Pancreas (tissue), 10 donors: ENCODE measurements around the gene DHRSX. TPM values are rescaled to one million over a fixed set of nuclear protein-coding genes. Genes with fewer than 3 reads are reported as not detected.
"Not testable (repeated sequence)": the region's sequence is repeated elsewhere in the genome, so short reads cannot be mapped to it uniquely, and the experiment has no call there.

Source experiments
- ATAC-seq, 4 donors: fragments of 200-7000 bp; cut with Tn5 transposase; one replicate each; pipeline versions ENCODE4 v1.8.0 to v1.9.1; 2020; ENCODE audit warnings: mild to moderate bottlenecking in 4 of 4, moderate library complexity in 4 of 4
- DNase-seq, 6 donors: peaks; one replicate each; pipeline ENCODE4 v3.0.0-alpha.2; 2020
- FAIRE-seq: peaks from 2 replicates; lab custom pipeline; 2012; peaks lifted over from hg19 to GRCh38; lab: Jason Lieb, UNC
- H3K27ac ChIP-seq, 4 donors: fragments of 200-600 bp; sonication (generic); 1 replicate in 3 of 4; 2 replicates in 1 of 4; pipeline versions ENCODE4 v1.5.0 to v1.8.0; 2020
- H3K27me3 ChIP-seq, 4 donors: fragments of 200-600 bp; one replicate each; pipeline ENCODE4 v1.8.0; 2021
- H3K36me3 ChIP-seq, 3 donors: fragments of 200-600 bp; sonication (generic) in 1 of 3; one replicate each; pipeline versions ENCODE4 v1.5.0 to v1.8.0; 2020 to 2021
- H3K4me1 ChIP-seq, 3 donors: fragments of 200-600 bp; one replicate each; pipeline ENCODE4 v1.8.0; 2021
- H3K4me3 ChIP-seq, 4 donors: fragments of 200-600 bp; sonication (generic) in 2 of 4; one replicate each; pipeline versions ENCODE4 v1.5.0 to v1.8.0; 2020 to 2021
- H3K9me3 ChIP-seq, 4 donors: fragments of 200-600 bp; one replicate each; pipeline ENCODE4 v1.8.0; 2021
- WGBS, 2 donors: extraction: QIAGEN DNeasy Blood & Tissue Kit; methylation state at CpG; one replicate each; pipeline ENCODE4 v1.1.7; 2013; 5-methylcytosine and 5-hydroxymethylcytosine counted together
- intact Hi-C, 3 donors: fragments of 100-400 bp; cut with DNase I; formaldehyde crosslinking; loops; one replicate each; pipeline versions ENCODE4 v1.11.1 to v1.14.2; 2022
- polyA plus RNA-seq, 2 donors: library from polyadenylated mRNA; stranded (reverse); fragments of 200-250 nt; gene quantifications; one replicate each; pipeline ENCODE4 v1.2.3, GENCODE V29; 2013
- total RNA-seq, 6 donors: library from RNA; stranded (reverse); fragmentation: NEBNext Ultra II Directional in 4 of 6; extraction: Animal tissue kit (Norgen Biotek cat#: 25700) in 4 of 6; gene quantifications; one replicate each; pipeline versions ENCODE4 v1.2.1 to v1.2.4, GENCODE V29; 2021 to 2023
- TF ChIP-seq, protein P1 (sequence below), 4 donors: fragments of 200-600 bp; sonication (generic) in 3 of 4; IDR thresholded peaks; one replicate each; pipeline versions ENCODE4 v1.5.0 to v1.8.0; 2021; ENCODE audit warnings: antibody characterized with exemption in 4 of 4
- donor health status: healthy with polysubstance abuse.
- donor health status: DM: no; HTN: no; CAD: no; lungs with moderate emphysema.
- donor health status: DM: no; HTN: no; CAD: no.
- donor health status: control.
- donor health status: control.
- donor health status: Bipolar disorder and iron deficiency.
- donor health status: DM: yes; HTN: yes; CAD: no.
- donor health status: DM: no; HTN: no; CAD: no.
- donor health status: DM: no; HTN: no; CAD: no.
- donor health status: DM: yes; HTN: yes; CAD: no.

The DHRSX gene
- total and polyA plus RNA-seq, 8 donors, result 8.1 to 26.5 (median 17.2) TPM

DNA sequence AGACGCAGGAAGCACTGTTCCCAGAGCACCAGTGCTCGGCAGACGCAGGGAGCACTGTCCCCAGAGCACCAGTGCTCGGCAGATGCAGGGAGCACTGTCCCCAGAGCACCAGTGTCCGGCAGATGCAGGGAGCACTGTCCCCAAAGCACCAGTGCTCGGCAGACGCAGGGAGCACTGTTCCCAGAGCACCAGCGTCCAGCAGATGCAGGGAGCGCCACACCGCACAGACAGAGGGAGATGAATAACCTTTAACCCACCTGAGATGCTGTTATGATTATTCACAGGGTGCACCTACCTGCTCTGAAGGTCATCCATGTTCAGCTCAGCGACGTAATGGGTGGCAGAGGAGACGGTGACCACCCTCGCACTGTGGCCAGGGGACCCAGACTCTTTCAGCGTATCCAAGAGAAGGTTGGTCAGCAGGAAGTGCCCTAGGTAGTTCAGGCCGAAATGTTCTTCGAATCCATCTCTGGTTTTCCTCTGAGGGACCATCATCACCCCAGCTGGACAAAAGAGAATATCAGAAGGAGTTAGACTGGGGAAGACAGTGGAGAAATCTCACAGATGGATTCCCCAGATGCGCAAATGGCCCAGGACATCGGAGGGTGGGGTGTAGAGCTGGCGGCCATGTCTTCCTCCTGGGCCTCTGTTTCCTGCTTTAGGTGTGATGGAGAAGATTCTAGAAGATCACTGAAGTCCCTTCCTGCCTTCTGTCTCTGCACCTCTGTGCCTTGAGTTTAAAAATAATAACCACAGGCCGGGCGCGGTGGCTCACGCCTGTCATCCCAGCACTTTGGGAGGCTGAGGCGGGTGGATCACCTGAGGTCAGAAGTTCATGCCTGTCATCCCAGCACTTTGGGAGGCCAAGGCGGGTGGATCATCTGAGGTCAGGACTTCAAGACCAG lies 234.1 kb downstream of the DHRSX start:
- no peak for ATAC-seq
- H3K27me3 ChIP-seq, result no peaks in the 10 kb centered on the region
- FAIRE-seq, result no peak
- no peak for DNase-seq
- no peaks in the 10 kb centered on the region for H3K9me3 ChIP-seq
- intact Hi-C loops, result no loop called here
- 92 to 93% methylated on average over 26 of the region's 26 CpGs for WGBS, 2 donors
- H3K27ac ChIP-seq, result no peak overlapping the region
- no peak overlapping the region for H3K4me3 ChIP-seq
- H3K4me1 ChIP-seq, result no peaks in the 10 kb centered on the region
- no peaks in the 10 kb centered on the region for H3K36me3 ChIP-seq
- TF ChIP-seq, protein P1, sequence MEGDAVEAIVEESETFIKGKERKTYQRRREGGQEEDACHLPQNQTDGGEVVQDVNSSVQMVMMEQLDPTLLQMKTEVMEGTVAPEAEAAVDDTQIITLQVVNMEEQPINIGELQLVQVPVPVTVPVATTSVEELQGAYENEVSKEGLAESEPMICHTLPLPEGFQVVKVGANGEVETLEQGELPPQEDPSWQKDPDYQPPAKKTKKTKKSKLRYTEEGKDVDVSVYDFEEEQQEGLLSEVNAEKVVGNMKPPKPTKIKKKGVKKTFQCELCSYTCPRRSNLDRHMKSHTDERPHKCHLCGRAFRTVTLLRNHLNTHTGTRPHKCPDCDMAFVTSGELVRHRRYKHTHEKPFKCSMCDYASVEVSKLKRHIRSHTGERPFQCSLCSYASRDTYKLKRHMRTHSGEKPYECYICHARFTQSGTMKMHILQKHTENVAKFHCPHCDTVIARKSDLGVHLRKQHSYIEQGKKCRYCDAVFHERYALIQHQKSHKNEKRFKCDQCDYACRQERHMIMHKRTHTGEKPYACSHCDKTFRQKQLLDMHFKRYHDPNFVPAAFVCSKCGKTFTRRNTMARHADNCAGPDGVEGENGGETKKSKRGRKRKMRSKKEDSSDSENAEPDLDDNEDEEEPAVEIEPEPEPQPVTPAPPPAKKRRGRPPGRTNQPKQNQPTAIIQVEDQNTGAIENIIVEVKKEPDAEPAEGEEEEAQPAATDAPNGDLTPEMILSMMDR (IDR thresholded peaks at IDR 0.05), result no peak

DNA sequence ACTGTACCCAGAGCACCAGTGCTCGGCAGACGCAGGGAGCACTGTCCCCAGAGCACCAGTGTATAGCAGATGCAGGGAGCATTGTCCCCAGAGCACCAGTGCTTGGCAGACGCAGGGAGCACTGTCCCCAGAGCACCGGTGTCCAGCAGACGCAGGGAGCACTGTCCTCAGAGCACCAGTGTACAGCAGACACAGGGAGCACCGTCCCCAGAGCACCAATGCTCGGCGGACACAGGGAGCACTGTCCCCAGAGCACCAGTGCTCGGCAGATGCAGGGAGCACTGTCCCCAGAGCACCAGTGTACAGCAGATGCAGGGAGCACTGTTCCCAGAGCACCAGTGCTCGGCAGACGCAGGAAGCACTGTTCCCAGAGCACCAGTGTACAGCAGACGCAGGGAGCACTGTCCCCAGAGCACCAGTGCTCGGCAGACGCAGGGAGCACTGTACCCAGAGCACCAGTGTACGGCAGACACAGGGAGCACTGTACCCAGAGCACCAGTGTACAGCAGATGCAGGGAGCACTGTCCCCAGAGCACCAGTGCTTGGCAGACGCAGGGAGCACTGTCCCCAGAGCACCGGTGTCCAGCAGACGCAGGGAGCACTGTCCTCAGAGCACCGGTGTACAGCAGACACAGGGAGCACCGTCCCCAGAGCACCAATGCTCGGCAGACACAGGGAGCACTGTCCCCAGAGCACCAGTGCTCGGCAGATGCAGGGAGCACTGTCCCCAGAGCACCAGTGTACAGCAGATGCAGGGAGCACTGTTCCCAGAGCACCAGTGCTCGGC lies 234.9 kb downstream of the DHRSX start:
- WGBS, 2 donors, result 96 to 98% methylated on average over 21 to 23 of the region's 23 CpGs
- H3K9me3 ChIP-seq, DNase-seq, H3K27me3 ChIP-seq, FAIRE-seq, H3K4me3 ChIP-seq, intact Hi-C loops, ATAC-seq, H3K27ac ChIP-seq, H3K36me3 ChIP-seq, H3K4me1 ChIP-seq: not testable (repeated sequence)

DNA sequence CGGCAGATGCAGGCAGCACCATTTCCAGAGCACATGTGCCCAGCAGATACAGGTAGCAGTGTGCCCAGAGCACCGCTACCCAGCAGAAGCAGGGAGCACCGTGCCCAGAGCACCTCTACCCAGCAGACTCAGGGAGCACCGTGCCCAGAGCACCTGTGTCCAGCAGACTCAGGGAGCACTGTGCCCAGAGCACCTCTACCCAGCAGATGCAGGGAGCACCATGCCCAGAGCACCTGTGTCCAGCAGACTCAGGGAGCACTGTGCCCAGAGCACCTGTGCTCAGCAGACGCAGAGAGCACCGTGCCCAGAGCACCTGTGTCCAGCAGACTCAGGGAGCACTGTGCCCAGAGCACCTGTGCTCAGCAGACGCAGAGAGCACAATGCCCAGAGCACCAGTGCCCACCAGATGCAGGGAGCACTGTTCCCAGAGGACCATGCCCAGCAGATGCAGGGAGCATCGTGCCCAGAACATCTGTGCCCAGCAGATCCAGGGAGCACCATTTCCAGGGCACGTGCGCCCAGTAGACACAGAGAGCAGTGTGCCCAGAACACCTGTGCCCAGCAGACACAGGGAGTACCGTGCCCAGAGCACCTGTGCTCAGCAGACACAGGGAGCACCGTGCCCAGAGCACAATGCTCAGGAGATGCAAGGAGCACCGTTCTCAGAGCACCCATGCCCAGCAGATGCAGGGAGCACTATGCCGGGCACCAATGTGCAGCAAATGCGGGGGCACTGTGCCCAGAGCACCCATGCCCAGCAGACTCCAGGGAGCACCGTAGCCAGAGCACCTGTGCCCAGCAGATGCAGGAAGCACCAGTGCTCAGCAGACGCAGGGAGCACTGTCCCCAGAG lies 236.4 kb downstream of the DHRSX start:
- H3K4me3 ChIP-seq, result no peak overlapping the region
- FAIRE-seq (no peak), DNase-seq (no peak), ATAC-seq (peak in 1 of 4 donors; percentile 19)
- TF ChIP-seq, protein P1 (IDR thresholded peaks at IDR 0.05), result no peak
- H3K27me3 ChIP-seq, result no peaks in the 10 kb centered on the region
- no peaks in the 10 kb centered on the region for H3K9me3 ChIP-seq
- H3K4me1 ChIP-seq, result no peaks in the 10 kb centered on the region
- WGBS, 2 donors, result 89 to 96% methylated on average over 17 of the region's 17 CpGs
- H3K36me3 ChIP-seq, result no peaks in the 10 kb centered on the region
- H3K27ac ChIP-seq, result no peak overlapping the region
- intact Hi-C loops, result no loop called here

DNA sequence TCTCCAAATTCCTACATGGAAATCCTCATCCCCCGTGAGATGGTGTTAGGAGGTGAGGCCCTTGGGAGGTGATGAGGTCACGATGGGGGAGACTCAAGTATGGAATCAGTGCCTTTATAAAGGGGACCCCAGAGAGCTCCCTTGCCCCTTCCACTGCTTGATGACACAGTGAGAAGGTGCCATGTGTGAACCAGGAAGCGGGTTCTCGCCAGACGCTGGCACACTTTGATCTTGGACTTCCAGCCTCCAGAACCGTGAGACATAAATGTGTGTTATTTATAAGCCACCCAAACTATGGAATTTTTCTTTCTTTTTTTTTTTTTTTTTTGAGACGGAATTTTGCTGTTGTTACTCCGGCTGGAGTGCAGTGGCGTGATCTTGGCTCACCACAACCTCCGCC lies 237.6 kb downstream of the DHRSX start:
- H3K27ac ChIP-seq, result no peak overlapping the region
- 93 to 96% methylated on average over 10 of the region's 10 CpGs for WGBS, 2 donors
- no peak for ATAC-seq

More for the DNA sequence above, 237.6 kb downstream of the DHRSX start:
- FAIRE-seq, result no peak
- H3K36me3 ChIP-seq, result no peaks in the 10 kb centered on the region
- no peaks in the 10 kb centered on the region for H3K9me3 ChIP-seq
- no peaks in the 10 kb centered on the region for H3K4me1 ChIP-seq
- DNase-seq, result no peak
- H3K4me3 ChIP-seq, result no peak overlapping the region
- TF ChIP-seq, protein P1 (IDR thresholded peaks at IDR 0.05), result no peak
- intact Hi-C loops, result no loop called here
- no peaks in the 10 kb centered on the region for H3K27me3 ChIP-seq
